Parathyroid adenoma (tissue), 2 donors: Measurements from ENCODE around the gene BLOC1S3.

ENCODE experiments used
- H2AFZ ChIP-seq: fragments of 300-600 bp; sonication (generic); one replicate; pipeline ENCODE4 v1.7.0; 2017; ENCODE audit warnings: antibody characterized with exemption, mild to moderate bottlenecking
- H3K27ac ChIP-seq: fragments of 300-600 bp; sonication (generic); one replicate; pipeline ENCODE4 v1.7.0; 2017
- H3K27me3 ChIP-seq: fragments of 300-600 bp; sonication (generic); one replicate; pipeline ENCODE4 v1.7.0; 2017; ENCODE audit warnings: low read length; ENCODE audit not compliant: control insufficient read depth, insufficient read depth
- H3K36me3 ChIP-seq: fragments of 300-600 bp; sonication (generic); one replicate; pipeline ENCODE4 v1.7.0; 2017; ENCODE audit warnings: low read length; ENCODE audit not compliant: control insufficient read depth, insufficient read depth
- H3K4me1 ChIP-seq: fragments of 300-600 bp; sonication (generic); one replicate; pipeline ENCODE4 v1.7.0; 2017; ENCODE audit warnings: control low read depth
- H3K4me2 ChIP-seq: fragments of 300-600 bp; sonication (generic); one replicate; pipeline ENCODE4 v1.7.0; 2017; ENCODE audit warnings: low read length
- H3K4me3 ChIP-seq: fragments of 300-600 bp; sonication (generic); one replicate; pipeline ENCODE4 v1.7.0; 2017; ENCODE audit warnings: low read depth, low read length
- H3K79me2 ChIP-seq: fragments of 300-600 bp; sonication (generic); one replicate; pipeline ENCODE4 v1.7.0; 2017; ENCODE audit warnings: control low read depth
- H3K9ac ChIP-seq: fragments of 300-600 bp; sonication (generic); one replicate; pipeline ENCODE4 v1.7.0; 2017; ENCODE audit warnings: mild to moderate bottlenecking
- H3K9me3 ChIP-seq: fragments of 300-600 bp; sonication (generic); one replicate; pipeline ENCODE4 v1.7.0; 2017; ENCODE audit warnings: low read length; ENCODE audit not compliant: control insufficient read depth
- TF ChIP-seq, protein P1 (sequence below): fragments of 300-600 bp; sonication (generic); IDR thresholded peaks from one replicate; pipeline ENCODE4 v1.7.0; 2017; ENCODE audit warnings: antibody characterized with exemption, mild to moderate bottlenecking
- donor health status: primary hyperparathyroidism.

BLOC1S3 gene, protein sequence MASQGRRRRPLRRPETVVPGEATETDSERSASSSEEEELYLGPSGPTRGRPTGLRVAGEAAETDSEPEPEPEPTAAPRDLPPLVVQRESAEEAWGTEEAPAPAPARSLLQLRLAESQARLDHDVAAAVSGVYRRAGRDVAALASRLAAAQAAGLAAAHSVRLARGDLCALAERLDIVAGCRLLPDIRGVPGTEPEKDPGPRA

GRCh38 chr19:45178262-45179071, at the start of gene BLOC1S3:
TSS of gene BLOC1S3 (plus strand) at chr19:45178784. CDS start at chr19:45179297, 513 bp downstream.
- Histone ChIP-seq H3K9ac (peak within 1 kb of the TSS; percentile 32), H2AFZ (peak within 1 kb of the TSS; percentile 97), H3K36me3 (no peaks in the 10 kb centered on the region), H3K79me2 (peaks cover 13% of the 10 kb centered on the region), H3K4me3 (peak within 1 kb of the TSS; percentile 94), H3K4me1 (peaks cover 4% of the 10 kb centered on the region), H3K4me2 (peak within 1 kb of the TSS; percentile 71), H3K27ac (peak within 1 kb of the TSS; percentile 89), H3K9me3 (no peaks in the 10 kb centered on the region), H3K27me3 (no peaks in the 10 kb centered on the region)
- TF ChIP-seq, protein P1, sequence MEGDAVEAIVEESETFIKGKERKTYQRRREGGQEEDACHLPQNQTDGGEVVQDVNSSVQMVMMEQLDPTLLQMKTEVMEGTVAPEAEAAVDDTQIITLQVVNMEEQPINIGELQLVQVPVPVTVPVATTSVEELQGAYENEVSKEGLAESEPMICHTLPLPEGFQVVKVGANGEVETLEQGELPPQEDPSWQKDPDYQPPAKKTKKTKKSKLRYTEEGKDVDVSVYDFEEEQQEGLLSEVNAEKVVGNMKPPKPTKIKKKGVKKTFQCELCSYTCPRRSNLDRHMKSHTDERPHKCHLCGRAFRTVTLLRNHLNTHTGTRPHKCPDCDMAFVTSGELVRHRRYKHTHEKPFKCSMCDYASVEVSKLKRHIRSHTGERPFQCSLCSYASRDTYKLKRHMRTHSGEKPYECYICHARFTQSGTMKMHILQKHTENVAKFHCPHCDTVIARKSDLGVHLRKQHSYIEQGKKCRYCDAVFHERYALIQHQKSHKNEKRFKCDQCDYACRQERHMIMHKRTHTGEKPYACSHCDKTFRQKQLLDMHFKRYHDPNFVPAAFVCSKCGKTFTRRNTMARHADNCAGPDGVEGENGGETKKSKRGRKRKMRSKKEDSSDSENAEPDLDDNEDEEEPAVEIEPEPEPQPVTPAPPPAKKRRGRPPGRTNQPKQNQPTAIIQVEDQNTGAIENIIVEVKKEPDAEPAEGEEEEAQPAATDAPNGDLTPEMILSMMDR = peak; percentile 63

DNA sequence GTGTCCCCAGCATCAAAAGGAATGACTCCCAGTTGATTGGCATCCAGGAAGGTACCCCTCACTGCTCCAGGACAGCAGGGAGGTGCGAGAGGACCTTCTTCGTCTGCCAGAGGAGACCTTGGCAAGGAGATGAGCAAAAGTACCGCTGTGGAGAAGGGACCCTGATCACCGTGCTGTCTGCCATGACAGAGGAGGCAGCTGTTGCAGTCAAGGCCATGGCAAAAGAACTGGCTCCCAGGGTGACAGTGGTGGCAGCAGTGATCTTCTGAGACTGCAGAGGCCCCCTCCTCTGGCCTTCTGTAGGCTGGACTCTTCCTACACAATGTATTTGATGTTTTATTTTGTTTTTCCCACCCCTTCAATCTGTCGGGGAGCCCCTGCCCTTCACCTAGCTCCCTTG, 49.8 kb upstream of the BLOC1S3 start:
- Histone ChIP-seq H2AFZ (no peak overlapping the region), H3K4me1 (peaks cover 3% of the 10 kb centered on the region), H3K4me2 (no peak overlapping the region), H3K27ac (no peak overlapping the region), H3K79me2 (peaks cover 23% of the 10 kb centered on the region), H3K4me3 (no peak overlapping the region), H3K9me3 (no peaks in the 10 kb centered on the region), H3K36me3 (no peaks in the 10 kb centered on the region), H3K9ac (no peak overlapping the region), H3K27me3 (no peaks in the 10 kb centered on the region)
- TF ChIP-seq, protein P1 = no peak

DNA sequence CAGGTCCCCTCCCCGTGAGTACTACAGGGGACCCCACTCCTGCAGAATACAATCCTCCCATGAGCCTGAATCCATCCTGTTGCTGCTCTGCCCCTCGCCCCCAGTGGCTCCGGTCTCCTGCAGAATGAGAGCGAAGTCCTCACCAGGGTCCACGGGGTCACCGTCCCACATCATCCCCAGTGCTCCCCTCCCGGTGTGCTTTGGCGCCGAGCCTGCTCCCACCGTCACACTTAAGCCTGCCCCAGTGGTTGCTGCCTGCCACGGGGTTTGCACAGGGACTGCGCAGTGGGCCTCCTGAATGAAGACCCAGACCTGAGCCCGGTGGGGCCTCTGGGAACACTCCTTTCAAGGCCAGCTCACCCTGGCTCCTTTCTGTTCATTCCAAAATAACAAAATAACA, 48.3 kb upstream of the BLOC1S3 start:
- H3K27ac ChIP-seq = no peak overlapping the region
- peaks cover 19% of the 10 kb centered on the region for H3K79me2 ChIP-seq
- no peaks in the 10 kb centered on the region for H3K27me3 ChIP-seq
- no peak overlapping the region for H3K9ac ChIP-seq
- H3K4me2 ChIP-seq = no peak overlapping the region
- H3K9me3 ChIP-seq = no peaks in the 10 kb centered on the region
- H3K36me3 ChIP-seq = no peaks in the 10 kb centered on the region
- H3K4me1 ChIP-seq = peaks cover 3% of the 10 kb centered on the region
- H2AFZ ChIP-seq = no peak overlapping the region
- no peak overlapping the region for H3K4me3 ChIP-seq
- TF ChIP-seq, protein P1 = no peak

DNA sequence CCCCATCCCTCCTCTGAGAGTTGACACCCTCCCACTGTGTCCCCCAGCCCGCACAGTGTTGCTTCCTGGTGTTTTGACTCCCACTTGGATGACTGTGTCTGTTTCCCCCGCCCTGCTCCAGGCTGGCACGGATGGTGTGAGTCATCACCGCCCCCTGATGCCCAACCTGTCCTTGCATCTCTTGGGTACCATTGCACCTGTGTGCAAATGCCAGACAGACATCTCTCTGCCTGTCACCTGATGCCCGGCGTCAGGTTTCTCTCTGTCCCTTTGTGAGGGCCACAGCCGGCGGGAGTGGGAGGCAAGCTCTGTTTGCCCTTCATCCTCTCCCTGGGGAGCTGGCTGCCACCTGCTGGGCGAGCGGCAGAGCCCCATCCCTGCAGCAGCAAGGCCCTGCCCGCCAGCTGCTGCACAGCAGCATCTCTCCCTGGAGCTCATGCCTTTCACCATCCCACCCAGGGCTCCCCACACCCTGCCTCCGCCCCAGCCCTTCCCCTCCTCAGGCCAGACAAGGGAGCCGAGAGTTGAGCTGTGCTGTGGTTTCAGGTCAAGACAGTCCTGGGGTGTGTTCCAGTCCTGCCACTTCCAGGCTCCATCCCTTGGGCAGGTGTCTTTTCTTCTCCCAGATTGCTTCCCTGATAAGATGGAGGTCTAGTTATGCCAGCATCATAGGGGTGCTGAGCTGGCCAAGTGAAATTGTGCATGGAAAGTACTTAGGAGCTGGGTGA, 47.5 kb upstream of the BLOC1S3 start:
- Histone ChIP-seq H3K27ac (no peak overlapping the region), H3K4me2 (no peak overlapping the region), H3K27me3 (no peaks in the 10 kb centered on the region), H3K9me3 (no peaks in the 10 kb centered on the region), H3K4me1 (peaks cover 3% of the 10 kb centered on the region), H3K36me3 (no peaks in the 10 kb centered on the region), H3K79me2 (peaks cover 13% of the 10 kb centered on the region), H3K9ac (no peak overlapping the region), H3K4me3 (no peak overlapping the region), H2AFZ (no peak overlapping the region)
- TF ChIP-seq, protein P1 = peak; percentile 55
